ES-I3 (cell line): ENCODE data around the gene RTN4RL2.

Source experiments
- H3K36me3 ChIP-seq: 2 replicates; pipeline ENCODE4 v1.6.1; 2013; ENCODE audit warnings: mild to moderate bottlenecking, low read length, control low read depth, moderate library complexity; ENCODE audit not compliant: insufficient read depth
- H3K4me1 ChIP-seq: 2 replicates; pipeline ENCODE4 v1.6.1; 2013; ENCODE audit warnings: mild to moderate bottlenecking, control low read depth, low read length; ENCODE audit not compliant: insufficient read depth
- H3K9ac ChIP-seq: 2 replicates; pipeline ENCODE4 v1.6.1; 2013; ENCODE audit warnings: low read depth, mild to moderate bottlenecking, low read length, moderate library complexity
- H3K9me3 ChIP-seq: 2 replicates; pipeline ENCODE4 v1.6.1; 2013; ENCODE audit warnings: mild to moderate bottlenecking, low read length, moderate library complexity; ENCODE audit not compliant: control insufficient read depth, insufficient read depth

Gene RTN4RL2

GRCh38 chr11:57463671-57464538 is 3.6 kb downstream of the RTN4RL2 start:
- Histone ChIP-seq H3K4me1 (peaks cover 26% of the 10 kb centered on the region), H3K9ac (no peak overlapping the region)

GRCh38 chr11:57464539-57465181 is 4.3 kb downstream of the RTN4RL2 start:
- Histone ChIP-seq H3K9me3 (no peaks in the 10 kb centered on the region), H3K9ac (no peak overlapping the region), H3K36me3 (no peaks in the 10 kb centered on the region), H3K4me1 (peaks cover 26% of the 10 kb centered on the region)

More at GRCh38 chr11:57463671-57464538, 3.6 kb downstream of the RTN4RL2 start:
- Histone ChIP-seq H3K36me3 (no peaks in the 10 kb centered on the region), H3K9me3 (no peaks in the 10 kb centered on the region)

GRCh38 chr11:57466680-57467079 is 6.4 kb downstream of the RTN4RL2 start:
- H3K9ac ChIP-seq, result no peak overlapping the region
- no peaks in the 10 kb centered on the region for H3K9me3 ChIP-seq
- H3K4me1 ChIP-seq, result peaks cover 26% of the 10 kb centered on the region
- no peaks in the 10 kb centered on the region for H3K36me3 ChIP-seq

- Histone ChIP-seq H3K9me3 (no peaks in the 10 kb centered on the region), H3K36me3 (no peaks in the 10 kb centered on the region), H3K4me1 (peaks cover 26% of the 10 kb centered on the region), H3K9ac (no peak overlapping the region)
These were observed 7.3 kb downstream of the RTN4RL2 start for GRCh38 chr11:57467508-57468157.

- Histone ChIP-seq H3K36me3 (no peaks in the 10 kb centered on the region), H3K9ac (no peak overlapping the region), H3K4me1 (peaks cover 20% of the 10 kb centered on the region), H3K9me3 (no peaks in the 10 kb centered on the region)
These were observed 7.9 kb downstream of the RTN4RL2 start for GRCh38 chr11:57468276-57468675.

GRCh38 chr11:57469268-57469667 is 8.9 kb downstream of the RTN4RL2 start:
- Histone ChIP-seq H3K4me1 (peaks cover 14% of the 10 kb centered on the region), H3K9ac (no peak overlapping the region), H3K9me3 (no peaks in the 10 kb centered on the region), H3K36me3 (no peaks in the 10 kb centered on the region)

- H3K36me3 ChIP-seq, result no peaks in the 10 kb centered on the region
- H3K4me1 ChIP-seq, result peaks cover 17% of the 10 kb centered on the region
- H3K9me3 ChIP-seq, result no peaks in the 10 kb centered on the region
- H3K9ac ChIP-seq, result no peak overlapping the region
These were observed 11.2 kb downstream of the RTN4RL2 start for GRCh38 chr11:57471496-57471895.

GRCh38 chr11:57473285-57473841 is 13.0 kb downstream of the RTN4RL2 start:
- Histone ChIP-seq H3K4me1 (peaks cover 14% of the 10 kb centered on the region), H3K9me3 (no peaks in the 10 kb centered on the region), H3K36me3 (no peaks in the 10 kb centered on the region), H3K9ac (no peak overlapping the region)

- Histone ChIP-seq H3K4me1 (peaks cover 10% of the 10 kb centered on the region; the same call in 1 of the 2 replicates), H3K9ac (no peak overlapping the region), H3K36me3 (no peaks in the 10 kb centered on the region), H3K9me3 (no peaks in the 10 kb centered on the region)
These were observed 13.9 kb downstream of the RTN4RL2 start for GRCh38 chr11:57474017-57474802.

GRCh38 chr11:57474803-57475115 is 14.4 kb downstream of the RTN4RL2 start:
- Histone ChIP-seq H3K9me3 (no peaks in the 10 kb centered on the region), H3K36me3 (no peaks in the 10 kb centered on the region)

GRCh38 chr11:57475191-57475590 is 14.9 kb downstream of the RTN4RL2 start:
- no peak overlapping the region for H3K9ac ChIP-seq
- peaks cover 19% of the 10 kb centered on the region for H3K4me1 ChIP-seq

More at GRCh38 chr11:57474803-57475115, 14.4 kb downstream of the RTN4RL2 start:
- H3K9ac ChIP-seq, result no peak overlapping the region
- peaks cover 15% of the 10 kb centered on the region for H3K4me1 ChIP-seq

GRCh38 chr11:57475671-57476046 is 15.3 kb downstream of the RTN4RL2 start:
- Histone ChIP-seq H3K36me3 (no peaks in the 10 kb centered on the region), H3K9me3 (no peaks in the 10 kb centered on the region), H3K9ac (no peak overlapping the region; the same call in 1 of the 2 replicates), H3K4me1 (peaks cover 20% of the 10 kb centered on the region)

More at GRCh38 chr11:57475191-57475590, 14.9 kb downstream of the RTN4RL2 start:
- H3K9me3 ChIP-seq, result no peaks in the 10 kb centered on the region
- no peaks in the 10 kb centered on the region for H3K36me3 ChIP-seq

- peaks cover 22% of the 10 kb centered on the region for H3K4me1 ChIP-seq
- H3K9ac ChIP-seq, result peak overlapping the region; percentile 60
- no peaks in the 10 kb centered on the region for H3K36me3 ChIP-seq
- H3K9me3 ChIP-seq, result no peaks in the 10 kb centered on the region
These were observed 15.9 kb downstream of the RTN4RL2 start for GRCh38 chr11:57476047-57476756.
